A172 (cell line): ENCODE measurements around the gene NBAS. TPM values are rescaled to one million over a fixed set of nuclear protein-coding genes. Genes with fewer than 3 reads are reported as not detected.
A peak's percentile ranks its signal among the peaks of the same experiment; 100 is the strongest.

Source experiments
- DNase-seq: peaks from one replicate; pipeline ENCODE4 v3.0.0-alpha.2; 2015; ENCODE audit warnings: low spot score
- total RNA-seq: library from RNA; depleted of rRNA; stranded (reverse); fragments of >200 nt; shearing (Covaris generic); gene quantifications from 2 replicates; pipeline ENCODE4 v1.2.3, GENCODE V29; 2014

NBAS gene
- total RNA-seq, 1 experiment from 2014 or later, result 39.0 TPM

DNA sequence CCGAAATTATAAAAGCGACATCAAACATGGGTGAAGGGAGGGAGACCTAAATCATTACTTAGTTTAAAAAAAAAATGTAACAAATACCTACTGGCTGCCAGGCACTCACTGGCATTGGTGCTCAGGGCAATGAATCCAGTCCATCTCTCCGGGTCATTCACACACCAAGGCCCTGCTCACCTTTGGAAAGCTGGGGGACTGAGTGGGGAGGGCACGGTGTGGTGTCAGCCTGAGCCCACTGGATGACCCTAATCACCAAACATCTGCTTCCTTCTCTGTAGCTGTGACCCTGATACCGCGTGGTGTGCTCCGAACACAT, 30.2 kb upstream of the NBAS start:
- DNase-seq, result no peak

DNA sequence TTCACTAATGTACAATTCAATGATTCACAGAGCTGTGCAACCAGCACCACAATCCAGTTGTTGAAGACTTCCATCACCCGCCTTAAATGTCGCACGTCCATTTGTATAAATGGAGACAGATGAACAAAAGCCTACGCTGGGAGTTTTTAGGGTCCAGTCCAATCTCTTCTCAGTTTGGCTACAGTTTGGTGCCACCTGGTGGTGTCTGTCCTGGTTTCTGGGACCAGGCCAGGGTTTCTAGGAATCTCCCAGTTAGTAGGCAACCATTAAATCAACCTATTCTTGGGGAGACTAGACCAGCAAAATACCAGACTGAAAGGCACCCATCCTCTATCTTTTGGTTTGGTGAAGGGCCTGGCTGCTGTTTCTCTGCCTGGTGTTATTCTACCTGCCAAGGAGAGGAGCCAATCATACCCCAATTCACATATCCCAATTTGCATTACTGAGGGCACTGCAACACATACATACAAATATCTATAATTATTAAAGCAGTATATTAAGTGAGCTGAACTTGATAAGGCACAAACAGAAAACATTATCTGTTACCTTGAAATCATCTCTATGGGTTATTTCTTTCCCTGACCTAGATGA, 27.3 kb upstream of the NBAS start:
- peak; percentile 59 for DNase-seq

DNA sequence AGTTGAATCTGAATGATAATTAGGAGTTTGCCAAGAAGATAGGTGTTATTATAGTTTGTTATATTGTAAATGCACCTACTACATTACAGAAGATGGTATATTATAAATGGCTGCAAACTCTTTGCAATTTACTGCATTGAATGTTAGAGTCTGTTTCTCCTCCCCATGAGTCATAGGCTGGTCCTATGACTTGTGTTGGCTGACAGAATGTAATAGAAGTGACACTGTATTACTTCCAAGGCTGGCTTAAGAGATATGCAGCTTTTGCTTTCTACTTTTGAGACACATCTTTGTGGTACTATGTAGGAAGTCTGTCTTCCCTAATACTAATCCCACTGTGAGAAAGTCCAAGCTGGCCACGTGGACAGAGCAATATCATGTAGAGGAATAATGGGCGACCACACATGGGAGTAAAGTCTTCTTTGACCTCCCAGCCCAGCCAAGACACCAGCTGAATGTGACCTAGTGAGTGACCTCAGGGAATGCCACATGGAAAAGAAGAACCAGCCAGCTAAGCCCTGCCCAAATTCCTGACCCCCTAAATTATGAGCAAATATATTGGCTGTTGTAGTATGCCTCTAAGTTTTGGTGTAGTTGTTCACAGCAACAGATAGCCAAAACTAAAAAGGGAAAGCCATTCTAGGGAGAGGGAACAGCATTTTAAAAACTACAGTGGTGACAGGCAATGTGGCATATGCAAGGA, 23.8 kb upstream of the NBAS start:
- peak; percentile 51 for DNase-seq

DNA sequence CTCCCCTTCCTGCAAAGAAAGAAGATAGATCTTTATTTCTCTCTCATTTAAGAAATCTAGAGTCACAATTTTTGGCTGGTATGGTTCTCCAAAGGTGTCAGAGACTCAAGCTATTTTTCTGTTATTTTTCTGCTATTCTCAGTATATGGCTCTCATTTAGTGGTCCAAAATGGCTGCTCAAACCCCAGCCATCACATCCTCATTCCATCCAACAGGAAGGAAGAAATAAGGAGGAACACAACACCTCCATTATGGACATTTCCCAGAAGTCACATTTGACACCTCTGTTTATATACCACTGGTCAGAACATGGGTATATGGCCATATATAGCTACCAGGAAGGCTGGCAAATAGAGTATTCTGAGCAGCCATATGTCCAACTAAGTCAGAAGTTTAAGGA, 23.2 kb upstream of the NBAS start:
- DNase-seq, result no peak

DNA sequence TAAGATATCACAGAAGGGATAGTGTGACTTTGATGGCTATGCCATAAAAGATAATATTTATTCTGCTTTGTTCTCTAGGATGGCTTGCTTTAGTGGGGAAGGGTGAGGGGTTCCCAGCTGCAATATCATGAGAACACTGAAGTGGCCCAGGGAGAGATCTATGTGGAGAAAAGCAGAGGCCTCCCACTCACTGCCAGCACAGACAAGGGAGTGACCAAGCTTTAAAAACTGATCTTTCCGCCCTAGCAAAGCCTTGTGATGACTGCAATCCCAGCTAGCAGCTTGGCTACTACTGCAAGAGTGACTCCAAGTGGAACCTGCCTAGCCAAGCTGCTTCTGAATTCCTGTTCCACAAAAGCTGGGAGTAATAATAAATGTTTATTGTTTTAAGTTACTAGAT, 22.7 kb upstream of the NBAS start:
- DNase-seq, result no peak

DNA sequence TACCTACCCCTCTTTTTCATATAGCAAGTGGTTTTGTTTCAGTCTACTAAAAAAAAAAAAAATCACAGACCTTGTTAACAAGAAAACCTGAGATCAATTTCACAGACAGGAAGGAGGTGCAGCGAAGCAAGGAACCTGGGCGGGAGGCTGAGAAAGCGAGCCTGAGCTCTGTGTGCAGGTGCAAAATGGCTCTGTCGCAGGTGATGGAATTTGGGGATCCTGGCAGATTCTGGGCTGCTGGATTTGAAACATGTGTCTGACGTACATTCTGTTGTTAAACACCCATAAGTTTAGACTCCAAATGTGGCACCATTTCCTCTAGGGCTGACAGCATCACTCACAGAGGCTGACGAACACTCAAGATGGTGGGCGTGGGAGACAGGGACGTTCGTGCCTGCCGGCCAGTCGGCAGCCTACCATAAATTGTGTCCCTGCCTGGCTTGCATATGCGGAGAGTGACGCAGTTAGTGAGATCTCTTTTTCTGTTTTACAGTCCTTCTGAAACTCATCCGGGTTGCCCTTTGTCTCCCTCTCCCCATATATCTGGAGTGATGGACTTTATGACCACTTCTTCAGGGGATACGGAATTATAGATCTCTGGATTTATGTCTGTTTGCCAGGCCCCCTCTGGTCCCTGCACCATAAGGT, 21.7 kb upstream of the NBAS start:
- no peak for DNase-seq

DNA sequence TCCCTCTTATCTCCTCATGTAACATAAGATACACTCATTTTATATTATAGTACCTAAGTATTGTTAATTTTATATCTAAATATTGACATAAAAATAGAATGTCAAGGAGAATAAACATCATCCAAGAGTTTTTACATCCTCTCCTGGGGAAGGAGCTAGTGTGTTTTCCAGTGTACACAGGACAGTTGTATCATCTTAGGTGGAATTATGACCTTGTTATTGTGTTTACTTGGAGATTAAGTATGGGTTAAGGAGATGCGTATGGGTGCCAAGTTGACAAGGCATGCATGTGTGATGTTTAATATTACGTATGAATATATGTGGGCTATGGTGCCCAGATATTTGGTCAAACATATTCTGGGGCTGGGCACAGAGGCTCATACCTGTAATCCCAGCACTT, 19.3 kb upstream of the NBAS start:
- no peak for DNase-seq

DNA sequence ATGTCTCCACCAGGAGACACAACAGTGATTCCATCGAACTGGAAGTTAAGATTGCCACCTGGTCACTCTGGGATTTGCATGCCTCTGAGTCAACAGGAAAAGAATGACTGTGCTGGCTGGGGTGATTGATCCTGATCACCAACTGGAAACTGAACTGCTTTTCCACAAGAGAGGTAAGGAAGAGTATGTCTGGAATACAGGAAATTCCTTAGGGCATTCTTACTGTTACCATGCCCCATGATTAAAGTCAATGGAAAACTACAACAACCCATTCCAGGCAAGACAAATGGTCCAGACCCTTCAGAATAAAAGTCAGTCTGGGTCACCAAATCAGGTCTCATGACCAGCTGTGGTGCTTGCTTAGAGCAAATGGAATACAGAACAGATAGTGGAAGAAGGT, 18.5 kb upstream of the NBAS start:
- peak; percentile 7 for DNase-seq

DNA sequence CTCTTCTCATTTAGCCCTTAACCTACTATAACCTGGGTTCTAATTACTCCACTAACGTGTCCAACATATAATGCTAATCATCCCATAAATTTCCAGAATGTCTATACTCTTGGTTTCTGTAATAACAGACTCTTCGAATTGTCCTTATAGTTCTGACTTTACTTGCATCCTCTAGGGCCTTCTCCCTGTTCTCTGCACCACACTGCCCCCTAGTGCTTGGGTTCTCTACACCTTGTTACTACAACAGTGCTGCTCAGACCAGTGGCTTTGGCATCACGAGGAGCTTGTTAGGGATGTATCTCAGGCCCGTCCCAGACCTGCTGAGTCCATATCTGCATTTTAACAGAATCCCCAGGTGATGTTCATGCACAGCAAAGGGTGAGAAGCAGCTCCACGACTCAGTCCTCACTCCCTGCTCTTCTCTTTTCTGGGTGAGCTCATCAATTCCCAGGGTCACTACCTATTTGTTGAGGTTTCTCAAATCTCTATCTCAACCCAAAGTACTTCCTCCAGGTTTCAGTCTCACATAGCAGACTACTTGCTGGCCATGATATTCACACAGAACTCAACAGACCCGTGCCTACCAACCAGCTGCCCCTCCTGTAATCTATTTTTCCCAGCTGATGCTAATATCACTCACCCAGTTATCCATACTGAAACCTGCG, 16.1 kb upstream of the NBAS start:
- DNase-seq, result peak; percentile 82

DNA sequence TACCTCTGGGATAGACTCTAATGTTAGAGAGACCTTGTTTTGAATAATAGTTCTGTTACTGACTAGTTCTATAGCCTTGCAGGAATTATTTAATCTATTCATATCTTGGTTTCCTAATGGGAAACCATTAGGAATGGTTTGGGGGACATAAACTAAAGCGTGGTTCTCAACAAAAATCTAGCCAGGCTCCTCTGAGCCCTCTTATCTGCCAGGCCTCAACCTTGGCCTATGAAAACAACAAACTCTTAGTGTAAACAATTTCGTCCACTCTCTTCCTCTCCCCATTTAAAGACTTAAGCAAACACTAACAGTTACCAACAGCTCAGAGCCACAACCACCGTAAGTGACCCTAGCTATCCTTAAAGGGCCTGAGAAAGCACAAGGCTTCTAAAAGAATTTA, 10.6 kb upstream of the NBAS start:
- no peak for DNase-seq

DNA sequence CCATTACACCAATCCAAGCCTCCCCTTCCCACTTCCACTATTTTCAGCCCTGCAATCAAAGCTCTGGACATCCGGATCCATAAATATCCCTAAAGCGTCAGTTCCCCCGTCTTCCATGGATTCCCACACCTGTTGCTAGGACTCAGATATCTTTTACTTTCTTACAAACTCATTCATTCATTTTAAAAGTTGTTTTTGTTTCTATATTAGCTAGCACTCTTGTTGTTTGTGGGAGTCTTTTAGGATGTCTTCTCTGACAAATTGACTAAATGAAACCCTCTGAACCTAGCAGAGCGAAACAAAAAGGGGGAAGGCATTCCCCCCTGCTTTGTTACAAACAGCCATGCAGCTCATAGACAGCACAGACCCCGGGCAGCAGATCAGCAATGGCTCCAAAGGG, 9.0 kb upstream of the NBAS start:
- no peak for DNase-seq

DNA sequence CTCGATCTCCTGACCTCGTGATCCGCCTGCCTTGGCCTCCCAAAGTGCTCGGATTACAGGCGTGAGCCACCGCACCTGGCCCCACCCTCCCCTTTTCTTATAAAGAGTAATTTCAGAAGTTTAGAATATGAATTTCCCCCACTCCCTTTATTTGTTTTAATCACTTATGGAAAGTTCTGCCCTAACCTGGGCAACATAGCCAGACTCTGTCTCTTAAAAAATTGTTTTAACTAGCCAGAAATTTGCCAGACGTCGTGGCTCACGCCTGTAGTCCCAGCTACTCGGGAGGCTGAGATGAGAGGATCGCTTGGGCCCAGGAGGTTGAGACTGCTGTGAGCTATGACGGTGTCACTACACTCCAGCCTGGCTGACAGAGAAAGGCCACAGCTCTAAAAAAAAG, 7.7 kb upstream of the NBAS start:
- DNase-seq, result no peak

DNA sequence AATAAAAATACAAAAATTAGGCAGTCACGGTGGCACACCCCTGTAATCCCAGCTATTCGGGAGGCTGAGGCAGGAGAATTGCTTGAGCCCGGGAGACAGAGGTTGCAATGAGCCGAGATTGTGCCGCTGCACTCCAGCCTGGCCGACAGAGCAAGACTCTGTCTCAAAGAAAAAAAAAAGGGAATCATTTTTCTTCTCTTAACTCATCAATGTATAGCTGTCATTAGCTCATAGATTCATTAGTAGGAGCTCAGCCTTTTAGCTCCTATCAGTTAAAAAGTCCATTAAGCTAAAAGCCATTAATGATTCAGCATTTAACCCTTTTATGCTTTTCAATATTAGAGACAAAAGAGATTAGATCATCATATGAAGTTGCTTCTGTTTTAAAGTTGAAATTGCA, 5.8 kb upstream of the NBAS start:
- no peak for DNase-seq

DNA sequence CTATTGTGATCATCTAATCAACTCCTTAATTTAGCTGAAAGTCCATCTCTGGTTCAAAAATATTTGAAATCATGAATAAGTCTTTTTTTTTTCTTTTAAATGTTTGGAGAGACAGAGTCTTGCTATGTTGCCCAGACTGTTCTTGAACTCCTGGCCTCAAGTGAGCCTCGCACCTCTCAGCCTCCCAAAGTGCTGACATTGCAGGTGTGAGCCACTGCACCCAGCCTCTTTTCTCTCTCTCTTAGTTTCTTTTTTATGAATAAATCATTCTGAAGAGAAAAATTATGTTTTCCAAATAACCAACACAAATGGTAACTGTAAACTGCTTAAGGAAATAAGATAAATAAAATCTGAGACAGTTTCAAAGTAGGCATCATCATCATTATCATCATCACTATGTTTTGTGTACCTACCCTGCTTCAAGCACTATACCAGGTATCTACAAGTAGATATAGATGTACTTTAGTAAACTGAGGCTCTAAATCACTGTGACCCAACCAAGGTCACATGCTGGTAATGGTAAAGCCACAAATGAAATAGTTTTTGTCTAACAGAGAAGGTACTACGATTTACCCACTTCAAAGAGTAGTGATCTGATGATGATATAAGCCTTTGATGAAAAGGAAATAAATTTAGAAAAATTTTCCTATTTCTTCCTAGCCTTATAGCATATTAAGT, 5.0 kb upstream of the NBAS start:
- DNase-seq, result no peak

DNA sequence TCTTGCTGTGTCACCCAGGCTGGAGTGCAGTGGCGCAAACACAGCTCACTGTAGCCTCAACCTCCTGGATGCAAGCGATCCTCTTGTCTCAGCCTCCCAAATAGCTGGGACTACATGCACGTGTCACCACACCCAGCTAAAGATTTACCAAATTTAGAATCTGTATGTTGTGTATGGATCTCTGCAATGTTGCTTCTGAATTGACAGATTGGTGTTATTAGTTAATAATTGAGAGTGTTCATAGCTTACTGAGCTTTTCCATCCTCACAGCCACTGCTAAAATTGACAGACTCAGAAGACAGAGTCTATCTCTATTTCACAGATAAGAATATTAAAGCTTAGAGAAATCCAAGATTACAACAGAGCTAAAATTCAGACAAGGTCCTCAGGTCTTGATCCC, 4.3 kb upstream of the NBAS start:
- DNase-seq, result no peak

DNA sequence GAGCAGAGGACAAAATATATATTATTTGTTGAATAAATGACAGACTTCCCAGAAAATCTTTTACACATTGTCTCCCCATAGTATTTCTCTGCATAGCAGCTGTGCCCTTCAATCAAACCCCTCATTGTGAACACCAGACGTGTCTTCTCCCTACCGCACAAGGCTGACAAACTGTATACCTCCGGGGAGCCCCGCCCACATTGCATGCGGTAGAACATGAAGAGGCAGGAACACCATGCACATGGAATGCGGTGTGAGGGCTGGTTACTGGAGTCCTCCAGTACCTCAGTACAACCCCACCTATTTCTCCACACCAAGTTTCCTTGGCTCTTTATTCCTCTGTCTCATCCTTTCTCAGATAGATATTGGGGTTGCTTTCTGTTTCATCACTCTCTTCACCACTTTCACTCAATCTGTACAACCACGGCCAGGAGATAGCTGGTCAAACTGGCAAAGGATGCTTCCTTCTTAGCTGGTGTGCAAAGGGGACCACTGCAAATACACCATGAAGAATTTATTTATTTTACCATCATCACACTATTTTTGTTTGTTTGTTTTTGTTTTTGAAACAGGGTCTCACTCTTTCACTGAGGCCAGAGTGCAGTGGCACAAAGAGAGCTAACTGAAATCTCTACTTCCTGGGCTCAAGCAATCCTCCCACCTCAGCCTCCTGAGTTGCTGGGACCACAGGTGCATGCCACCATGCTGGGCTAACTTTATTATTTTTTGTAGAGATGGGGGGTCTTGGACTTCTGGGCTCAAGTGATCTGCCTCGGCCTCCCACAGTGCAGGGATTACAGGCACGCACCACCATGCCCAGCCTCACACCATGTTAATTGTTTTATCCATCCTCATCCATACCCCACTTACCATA, 2.3 kb upstream of the NBAS start:
- DNase-seq, result no peak

DNA sequence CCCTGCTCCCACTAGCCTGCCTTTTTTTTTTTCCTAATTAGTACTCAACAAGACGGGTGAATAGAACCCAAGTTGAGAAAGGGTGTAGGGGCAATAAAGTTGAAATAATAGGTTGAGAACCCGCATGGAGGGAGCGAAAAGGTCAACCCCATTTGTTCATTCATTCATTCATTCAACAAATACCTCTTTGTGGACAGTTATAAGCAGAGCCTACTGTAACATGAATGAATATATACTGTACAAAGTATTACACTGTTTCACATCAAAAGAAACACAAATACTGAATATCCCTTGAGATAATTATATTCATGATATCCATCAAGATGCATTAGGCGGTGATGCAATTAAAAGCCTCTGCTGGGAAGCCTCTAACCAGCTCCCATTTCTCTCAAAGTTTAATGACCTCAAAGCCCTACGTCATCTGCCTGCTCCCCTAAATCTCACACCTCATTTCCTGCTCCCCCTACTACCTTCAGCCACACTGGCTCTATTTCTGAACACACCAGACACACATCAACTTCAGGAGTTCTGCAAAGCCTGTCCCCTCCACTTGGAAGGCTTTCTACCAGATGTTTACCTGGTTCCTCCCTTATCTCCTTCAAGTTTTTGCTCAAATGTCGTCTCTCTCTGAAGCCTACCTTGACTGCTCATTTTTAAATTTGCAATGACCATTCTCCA, 1.4 kb upstream of the NBAS start:
- no peak for DNase-seq

DNA sequence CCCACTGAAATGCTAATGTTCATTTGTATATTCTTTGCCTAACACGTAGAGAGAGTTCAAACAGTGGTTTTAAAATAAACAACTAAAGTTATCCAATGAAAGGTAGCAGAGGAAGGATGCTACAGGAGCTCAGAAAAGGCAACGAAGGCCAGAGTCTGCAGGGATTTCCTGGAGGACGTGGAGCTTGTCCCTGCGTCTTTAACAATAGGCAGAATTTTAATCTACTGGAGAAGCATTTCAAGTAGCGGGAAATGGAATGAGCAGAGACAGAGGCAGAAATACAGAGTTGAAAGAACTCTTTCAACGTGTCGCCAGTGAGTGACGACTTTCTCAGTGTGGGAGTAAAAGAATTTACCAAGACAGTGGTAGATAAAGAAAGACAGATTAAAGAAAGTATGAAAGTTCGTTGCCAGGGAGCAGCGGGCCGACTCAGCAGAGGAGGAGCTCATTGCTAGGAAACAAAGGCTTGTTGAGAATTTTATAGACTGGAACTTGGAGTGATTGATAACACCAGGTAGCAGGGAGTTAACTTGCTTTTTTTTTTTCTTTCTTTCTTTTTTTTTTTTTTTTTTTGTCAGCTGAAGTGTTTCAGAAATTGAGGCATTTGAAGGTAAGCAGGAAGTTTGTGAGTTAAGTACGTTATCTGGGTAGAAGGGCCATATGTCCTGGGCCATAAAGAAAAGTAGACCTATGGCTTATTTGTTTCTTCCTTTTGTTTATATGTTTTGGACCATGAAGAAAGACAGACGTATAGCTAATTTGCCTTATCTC, 625 bp upstream of the NBAS start:
- peak; percentile 35 for DNase-seq

DNA sequence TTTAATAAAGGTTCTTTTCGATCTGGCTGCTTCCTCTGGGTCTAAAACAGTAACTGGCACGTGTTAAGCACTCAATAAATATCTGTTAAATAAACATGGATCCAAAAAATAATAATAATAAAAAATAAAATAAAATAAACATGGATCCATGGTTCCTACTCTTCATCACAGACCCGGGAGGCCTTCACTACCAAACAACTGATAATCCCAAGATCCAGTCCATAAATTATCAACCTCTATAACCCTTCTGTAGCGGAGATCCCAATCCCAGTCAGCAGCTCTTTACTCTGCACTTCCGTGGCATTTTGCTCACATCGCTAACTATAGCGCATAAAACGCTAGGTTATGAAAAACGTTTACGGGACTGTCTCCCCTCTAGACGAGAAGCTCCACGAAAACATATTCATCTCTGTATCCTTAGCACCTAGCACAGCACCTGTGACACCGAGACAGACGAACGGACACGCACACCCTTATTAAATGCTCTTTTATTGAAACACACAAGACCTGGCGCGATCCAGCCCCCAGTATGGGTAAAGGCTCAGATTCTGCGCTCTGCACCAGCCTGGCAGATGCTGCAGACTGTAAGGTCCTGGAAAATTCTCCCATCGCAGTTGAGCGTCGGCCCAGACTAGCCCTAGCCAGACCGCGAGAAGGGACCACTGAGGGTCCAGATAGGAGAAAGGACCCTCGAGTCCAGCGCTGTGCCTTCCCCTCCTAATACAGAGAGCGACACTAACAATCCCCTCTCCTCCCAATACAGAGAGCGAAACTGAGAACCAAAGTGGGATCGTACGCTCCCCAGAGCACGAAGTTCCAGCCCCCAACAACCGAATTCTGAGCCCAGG, 770 bp downstream of the NBAS start:
- DNase-seq, result peak; percentile 40
